Kasumi-1 (cell line): ENCODE measurements around the gene MTRF1L.

Experiments used
- DNase-seq, 2 experiments: peaks; one replicate each; lab custom pipeline; 2025; lab: John Stamatoyannopoulos, UW

Gene MTRF1L

GRCh38 chr6:153002613-153003365 is at the start of gene MTRF1L:
Gene MTRF1L, minus strand, starts transcription at chr6:153002709. Its CDS starts 24 bp downstream, at chr6:153002685.
- peak; percentile 94 to 96 for DNase-seq

GRCh38 chr6:153051801-153052200 is 49.3 kb upstream of the MTRF1L start:
- no peak for DNase-seq

- no peak for DNase-seq
Observed at GRCh38 chr6:153048631-153049030, 46.1 kb upstream of the MTRF1L start.

- DNase-seq, result no peak
Observed at GRCh38 chr6:153047386-153047785, 44.9 kb upstream of the MTRF1L start.

- no peak for DNase-seq
Observed at GRCh38 chr6:153045271-153045670, 42.8 kb upstream of the MTRF1L start.

- no peak for DNase-seq
Observed at GRCh38 chr6:153044295-153044694, 41.8 kb upstream of the MTRF1L start.

GRCh38 chr6:153043719-153044118 is 41.2 kb upstream of the MTRF1L start:
- DNase-seq, result no peak

GRCh38 chr6:153038378-153039057 is 36.0 kb upstream of the MTRF1L start:
- DNase-seq, result no peak

GRCh38 chr6:153034139-153034538 is 31.6 kb upstream of the MTRF1L start:
- no peak for DNase-seq

GRCh38 chr6:153032255-153032882 is 29.9 kb upstream of the MTRF1L start:
- peak; percentile 45 to 60 for DNase-seq

GRCh38 chr6:153031335-153031955 is 28.9 kb upstream of the MTRF1L start:
- no peak for DNase-seq

GRCh38 chr6:153028963-153029362 is 26.5 kb upstream of the MTRF1L start:
- no peak for DNase-seq

GRCh38 chr6:153028286-153028685 is 25.8 kb upstream of the MTRF1L start:
- no peak for DNase-seq

- no peak for DNase-seq
Observed at GRCh38 chr6:153027480-153027879, 25.0 kb upstream of the MTRF1L start.

GRCh38 chr6:153024709-153025017 is 22.2 kb upstream of the MTRF1L start:
- no peak for DNase-seq

GRCh38 chr6:153023977-153024708 is 21.6 kb upstream of the MTRF1L start:
- DNase-seq, result peak; percentile 57 to 75

GRCh38 chr6:153018355-153018754 is 15.8 kb upstream of the MTRF1L start:
- no peak for DNase-seq

GRCh38 chr6:153016846-153017245 is 14.3 kb upstream of the MTRF1L start:
- DNase-seq, result no peak

GRCh38 chr6:153015094-153015640 is 12.7 kb upstream of the MTRF1L start:
- no peak for DNase-seq

- DNase-seq, result no peak
Observed at GRCh38 chr6:153013438-153013837, 10.9 kb upstream of the MTRF1L start.

GRCh38 chr6:153012856-153013255 is 10.3 kb upstream of the MTRF1L start:
- DNase-seq, result no peak

- DNase-seq, result no peak
Observed at GRCh38 chr6:153003366-153003690, 819 bp upstream of the MTRF1L start.
